Motor neuron (in vitro differentiated cells): ENCODE results near the gene R3HDML. TPM values are rescaled to one million over a fixed set of nuclear protein-coding genes. Genes with fewer than 3 reads are reported as not detected.
A peak's percentile ranks its signal among the peaks of the same experiment; 100 is the strongest.
"Not testable (repeated sequence)": the region's sequence is repeated elsewhere in the genome, so short reads cannot be mapped to it uniquely, and the experiment has no call there.

ENCODE experiments used
- ATAC-seq, 8 experiments: fragments of 200-7000 bp; cut with Tn5 transposase; replicated peaks in 6 of 8; 2 replicates each; pipeline ENCODE4 v1.8.0; 2021; ENCODE audit warnings: mild to moderate bottlenecking in 8 of 8, moderate library complexity in 8 of 8
- H3K27ac ChIP-seq, 2 donors: fragments of 250-450 bp; sonication (Bioruptor Pico); 2 replicates each; pipeline ENCODE4 v1.9.0; 2021; ENCODE audit warnings: antibody characterized with exemption in 2 of 2, mild to moderate bottlenecking in 2 of 2, moderate library complexity in 1 of 2
- H3K4me1 ChIP-seq, 2 donors: fragments of 250-450 bp; sonication (Bioruptor Pico); replicated peaks in 1 of 2; 2 replicates each; pipeline ENCODE4 v1.6.1; 2021; ENCODE audit warnings: antibody characterized with exemption in 2 of 2, mild to moderate bottlenecking in 2 of 2, moderate library complexity in 1 of 2
- H3K4me3 ChIP-seq, 5 donors: fragments of 250-450 bp; sonication (Bioruptor Pico); 2 replicates each; pipeline ENCODE4 v1.9.0; 2021; ENCODE audit warnings: antibody characterized with exemption in 5 of 5, mild to moderate bottlenecking in 5 of 5, moderate library complexity in 4 of 5
- WGBS, 10 experiments: fragments of 450-650 bp; shearing (Covaris generic); methylation state at CpG; one replicate each; pipeline ENCODE4 v1.0.0; 2022; 5-methylcytosine and 5-hydroxymethylcytosine counted together
- in situ Hi-C, 9 experiments: fragments of 400-800 bp; cut with MboI; loops; one replicate each; pipeline ENCODE4 v1.15.0; 2021; ENCODE audit warnings: low sequenced_read_pairs in 9 of 9, low pct_unique_long_range_greater_than_20kb in 2 of 9; ENCODE audit not compliant: unreplicated experiment in 9 of 9
- total RNA-seq, 8 experiments: library from RNA; unstranded; fragments of 300-600 nt; gene quantifications; 2 replicates each; pipeline versions ENCODE4 v1.2.3 to v1.2.4, GENCODE V29; 2022

Gene R3HDML
- total RNA-seq, 8 experiments from 2014 or later, result not detected

DNA sequence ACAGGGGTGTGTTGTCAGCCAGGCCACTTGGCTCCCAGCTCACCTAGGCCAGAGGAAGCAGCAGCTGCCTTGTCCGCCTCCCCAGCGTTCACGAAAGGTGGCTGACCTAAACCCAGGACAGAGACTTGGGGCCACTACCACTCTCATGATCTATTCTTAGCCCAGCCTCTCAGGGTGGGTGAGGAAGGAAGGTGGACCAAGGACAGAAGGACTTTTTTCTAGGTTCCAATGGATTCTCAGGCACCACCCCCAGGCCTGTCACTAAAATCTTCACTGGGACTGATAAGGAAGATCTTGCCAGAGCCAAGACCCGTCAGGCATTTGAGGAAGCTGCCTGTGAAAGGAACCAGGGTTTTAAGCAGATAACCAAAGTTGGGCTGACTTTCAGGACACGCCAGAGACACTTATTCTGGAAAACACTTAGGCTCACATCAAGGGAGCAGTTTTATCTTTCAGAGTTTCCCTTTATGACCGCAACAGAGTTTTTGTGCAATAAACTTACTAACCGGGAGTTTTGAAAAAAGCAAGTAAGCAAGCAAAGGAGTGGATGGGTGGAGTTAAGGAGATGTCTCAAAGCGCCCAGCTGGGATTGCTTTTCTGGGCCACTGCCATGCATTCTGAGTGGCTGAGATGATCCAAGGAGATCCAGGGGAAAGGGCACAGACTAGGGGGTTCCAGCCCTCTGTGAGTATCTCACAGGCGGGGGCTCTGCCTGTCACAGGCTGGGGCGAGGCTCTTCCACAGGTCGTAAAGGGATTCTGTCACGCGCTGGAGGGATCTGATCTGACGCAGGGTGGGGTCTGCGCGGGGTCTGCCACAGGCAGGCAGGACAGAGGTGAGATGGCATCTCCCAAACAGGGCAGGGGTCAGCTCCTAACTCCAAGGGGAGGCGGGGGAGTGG lies 26.8 kb upstream of the R3HDML start:
- in situ Hi-C loops, result loop anchor here in 6 of 9 experiments (10.0 to 25.0 kb wide), 3 partner anchors 85 to 98 kb away; partner anchors contain the start of gene OSER1 (in 5 of the 6)
- Histone ChIP-seq H3K4me1 (peaks cover 6 to 7% of the 10 kb centered on the region in 2 donors), H3K4me3 (peak overlapping the region; percentile 58 to 88 (median 61)), H3K27ac (no peak overlapping the region)
- 6 to 71% (median 27%) methylated on average over 1 to 14 of the region's 17 CpGs; no CpG with 5 or more reads in 2 of the 10 experiments for WGBS, 10 experiments
- peak; percentile 23 to 62 (median 30) for ATAC-seq

DNA sequence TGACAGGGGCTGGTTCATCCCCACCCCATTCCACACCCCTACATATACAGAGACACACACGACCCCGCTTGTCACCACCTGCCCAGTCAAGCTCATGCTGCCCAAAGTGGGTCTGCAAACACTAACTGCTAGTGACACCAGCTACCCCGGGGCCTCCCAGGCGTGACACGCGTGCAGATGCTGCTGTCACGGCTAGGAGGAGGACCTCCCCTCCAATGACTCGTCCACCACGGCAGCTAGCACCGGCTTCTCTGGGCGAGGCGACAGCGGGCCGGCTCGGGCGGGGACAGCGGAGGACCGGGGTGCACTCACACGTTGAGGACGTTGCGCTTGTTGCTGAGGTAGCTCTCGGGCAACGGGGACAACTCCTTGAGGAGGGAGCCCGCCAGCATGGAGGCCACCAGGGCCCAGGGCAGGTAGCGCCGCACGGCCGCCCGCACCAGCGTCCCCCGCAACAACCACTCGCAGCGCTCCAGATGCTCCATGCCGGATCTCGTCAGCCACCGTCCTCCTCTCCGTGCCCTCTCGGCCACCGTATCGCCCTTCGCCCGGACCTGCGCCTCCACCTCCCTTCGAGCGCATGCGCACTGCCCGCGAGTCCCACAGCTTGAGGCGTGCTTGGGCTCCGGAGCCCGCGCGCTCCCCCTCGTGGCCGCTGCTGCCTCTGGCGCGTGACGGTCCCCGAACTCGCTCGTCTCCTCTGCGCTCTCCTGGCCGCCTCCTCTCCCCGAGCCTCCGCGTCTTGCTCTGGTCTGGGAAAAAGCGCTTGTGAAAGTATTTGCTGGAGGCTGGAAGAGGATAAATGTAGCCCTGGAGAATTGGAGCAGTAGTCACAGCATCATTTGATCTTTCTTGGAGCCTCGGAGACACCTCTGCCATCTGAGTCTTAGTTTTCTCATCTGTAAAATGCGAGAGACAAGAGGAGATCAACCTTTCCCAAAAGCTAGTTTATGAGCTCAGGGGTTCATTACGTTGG lies 25.9 kb upstream of the R3HDML start, which contains the start of gene FITM2:
Gene FITM2, minus strand, starts transcription at position 539 of the 976 bp plus-strand sequence. Its CDS starts 54 bp downstream, at position 485.
- Histone ChIP-seq H3K27ac (peak within 1 kb of the TSS; percentile 57 to 64), H3K4me1 (peaks cover 6 to 7% of the 10 kb centered on the region in 2 donors), H3K4me3 (peak within 1 kb of the TSS; percentile 58 to 88 (median 61))
- in situ Hi-C loops, result loop anchor here in 6 of 9 experiments (10.0 to 25.0 kb wide), 3 partner anchors 86 to 99 kb away; partner anchors contain the start of gene OSER1 (in 5 of the 6)
- WGBS, 10 experiments, result 0 to 13% (median 2%) methylated on average over 2 to 17 of the region's 70 CpGs; no CpG with 5 or more reads in 3 of the 10 experiments
- peak; percentile 87 to 96 (median 92) for ATAC-seq

GRCh38 chr20:44314870-44315269 lies 22.0 kb upstream of the R3HDML start:
- H3K4me3 ChIP-seq, result no peak overlapping the region
- H3K27ac ChIP-seq, result no peak overlapping the region
- H3K4me1 ChIP-seq, result peaks cover 3 to 5% of the 10 kb centered on the region in 2 donors
- in situ Hi-C loops, result loop anchor here in 6 of 9 experiments (10.0 to 25.0 kb wide), 3 partner anchors 90 to 103 kb away; partner anchors contain the start of gene OSER1 (in 5 of the 6)
- no peak for ATAC-seq

DNA sequence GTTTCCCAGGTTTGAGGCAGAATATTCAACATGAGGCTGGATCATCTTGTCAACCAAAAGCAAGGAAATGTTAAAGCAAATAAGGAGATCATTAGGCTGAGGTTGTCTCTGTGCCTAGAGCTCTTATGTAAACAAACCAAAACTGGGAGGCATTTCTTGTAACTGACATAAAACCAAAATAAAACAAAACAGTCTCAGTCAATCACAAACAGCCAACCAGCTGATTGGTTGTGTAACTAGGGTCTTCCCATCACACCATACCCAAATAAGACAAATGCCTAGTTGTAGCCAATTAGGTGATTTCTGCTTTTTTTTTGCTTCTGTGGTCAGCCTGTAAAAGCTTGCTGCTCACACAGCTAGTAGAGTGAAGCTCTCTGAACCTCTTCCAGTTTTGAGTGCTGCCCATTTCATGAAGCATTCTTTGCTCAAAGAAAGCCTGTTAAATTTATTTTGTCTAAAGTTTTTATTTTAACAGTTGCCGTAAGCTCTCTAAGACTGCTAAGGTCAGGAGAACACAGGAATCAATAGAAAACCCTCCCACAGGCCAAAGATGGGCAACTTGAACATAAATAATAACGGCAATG lies 16.9 kb upstream of the R3HDML start:
- in situ Hi-C loops, result loop anchor here in 6 of 9 experiments (10.0 to 25.0 kb wide), 3 partner anchors 95 to 108 kb away; partner anchors contain the start of gene OSER1 (in 5 of the 6)
- ATAC-seq, result no peak
- no peak overlapping the region for H3K4me3 ChIP-seq
- no peak overlapping the region for H3K27ac ChIP-seq
- 14 to 100% (median 96%) methylated on average over 1 to 2 of the region's 2 CpGs; no CpG with 5 or more reads in 1 of the 10 experiments for WGBS, 10 experiments
- H3K4me1 ChIP-seq, result no peaks in the 10 kb centered on the region

DNA sequence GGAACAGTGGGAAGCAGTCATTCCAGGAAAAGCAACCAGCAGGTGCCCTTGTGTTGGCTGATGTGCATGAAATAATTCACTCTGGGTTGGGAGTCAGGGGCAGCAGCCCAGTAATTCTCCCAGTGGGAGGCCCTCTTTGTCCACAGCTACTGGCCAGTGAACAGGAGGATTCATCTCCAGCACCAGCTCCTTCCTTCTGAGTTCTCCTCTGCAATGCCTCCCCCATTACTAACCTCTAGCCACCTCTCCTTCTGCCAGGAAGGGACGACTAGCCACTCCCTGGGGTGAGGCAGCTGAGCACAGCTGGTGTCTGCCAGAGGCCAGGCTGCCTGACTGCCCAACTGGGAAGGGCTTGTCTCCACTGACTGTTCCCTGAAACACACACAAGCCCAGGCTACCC lies 12.5 kb upstream of the R3HDML start:
- 0% methylated on average over 1 of the region's 1 CpG; no CpG with 5 or more reads in 9 of the 10 experiments for WGBS, 10 experiments
- H3K4me3 ChIP-seq, result no peak overlapping the region
- in situ Hi-C loops, result loop anchor here in 3 of 9 experiments (25.0 kb wide), 1 partner anchor 112 kb away; the partner anchor contains the start of gene OSER1 (in 3 of the 3)
- ATAC-seq, result peak in 4 of 8 experiments; percentile 17 to 98 (median 78)
- H3K27ac ChIP-seq, result no peak overlapping the region
- no peaks in the 10 kb centered on the region for H3K4me1 ChIP-seq

DNA sequence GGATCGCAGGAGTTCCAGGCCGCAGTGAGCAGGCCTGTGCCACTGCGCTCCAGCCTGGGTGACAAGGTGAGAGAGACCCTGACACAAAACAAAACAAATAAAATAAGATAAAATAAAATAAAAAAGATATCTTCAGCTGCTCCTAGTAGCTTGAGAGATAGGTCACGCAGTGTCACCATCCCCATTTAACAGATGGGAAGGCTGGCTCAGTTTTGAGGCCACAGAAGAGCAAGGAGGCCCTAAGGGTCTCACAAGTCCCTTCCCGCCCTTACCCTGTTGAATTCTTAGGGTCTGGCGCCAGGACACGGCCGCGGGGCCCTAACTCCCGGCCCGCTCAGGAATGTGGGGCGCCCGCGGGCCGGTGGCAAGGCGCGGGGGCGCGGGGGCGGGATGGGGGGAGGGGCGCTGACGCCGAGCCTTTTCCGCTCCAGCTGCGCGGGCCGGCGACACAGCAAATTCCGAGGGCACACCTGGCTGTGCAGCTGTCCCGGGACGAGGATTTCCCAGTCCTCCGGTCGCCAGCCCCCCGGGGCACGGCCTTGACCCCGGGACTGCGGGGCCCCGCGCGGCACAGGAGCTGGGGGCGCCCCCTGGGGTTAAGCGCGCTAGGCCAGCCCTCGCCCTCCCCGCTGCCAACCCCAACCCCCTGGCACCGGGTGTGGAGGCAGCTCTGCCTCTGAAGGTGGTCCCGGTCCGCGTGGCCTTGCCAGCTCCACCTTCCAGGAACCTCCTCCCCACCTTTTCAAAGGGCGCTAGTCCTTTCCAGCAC lies 10.3 kb upstream of the R3HDML start:
- in situ Hi-C loops, result no loop called here
- no peak overlapping the region for H3K27ac ChIP-seq
- H3K4me1 ChIP-seq, result no peaks in the 10 kb centered on the region
- H3K4me3 ChIP-seq, result no peak overlapping the region
- WGBS, 10 experiments, result 70 to 100% (median 100%) methylated on average over 1 to 5 of the region's 50 CpGs; no CpG with 5 or more reads in 1 of the 10 experiments
- ATAC-seq, result no peak

DNA sequence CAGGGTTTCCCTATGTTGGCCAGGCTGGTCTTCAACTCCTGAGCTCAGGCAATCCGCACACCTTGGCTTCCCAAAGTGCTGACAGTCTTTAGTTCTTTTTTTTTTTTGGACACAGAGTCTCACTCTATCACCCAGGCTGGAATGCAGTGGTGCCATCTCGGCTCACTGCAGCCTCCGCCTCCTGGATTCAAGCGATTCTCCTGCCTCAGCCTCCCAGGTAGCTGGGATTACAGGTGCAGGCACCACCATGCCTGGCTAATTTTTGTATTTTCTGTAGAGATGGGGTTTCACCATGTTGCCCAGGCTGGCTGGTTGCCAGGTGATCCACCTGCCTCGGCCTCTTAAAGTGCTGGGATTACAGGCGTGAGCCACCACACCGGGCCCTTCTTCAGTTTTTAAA lies 9.1 kb upstream of the R3HDML start:
- H3K4me3 ChIP-seq, in situ Hi-C loops, H3K4me1 ChIP-seq, ATAC-seq, H3K27ac ChIP-seq: not testable (repeated sequence)
- 73 to 100% (median 88%) methylated on average over 1 to 5 of the region's 7 CpGs; no CpG with 5 or more reads in 5 of the 10 experiments for WGBS, 10 experiments

DNA sequence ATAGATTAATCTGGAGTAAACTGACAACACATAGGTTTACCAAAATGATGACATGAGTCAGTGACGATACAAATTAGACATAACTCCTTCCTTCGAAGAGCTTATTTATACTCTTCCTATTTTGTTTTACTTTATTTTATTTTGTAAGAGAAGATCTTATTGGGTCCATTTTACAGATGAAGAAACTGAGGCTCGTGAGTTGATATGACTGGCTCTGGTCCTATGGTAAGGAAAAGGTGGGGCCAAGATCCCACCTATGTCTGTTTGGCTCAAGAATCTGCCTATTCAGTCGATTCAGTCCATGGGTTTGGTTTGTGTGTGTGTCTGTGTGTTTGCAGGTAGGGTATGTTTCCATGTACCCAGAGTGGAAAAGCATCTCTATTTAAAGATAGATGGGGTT lies 8.4 kb upstream of the R3HDML start:
- Histone ChIP-seq H3K27ac (no peak overlapping the region), H3K4me1 (no peaks in the 10 kb centered on the region), H3K4me3 (no peak overlapping the region)
- WGBS, 10 experiments, result 61 to 100% (median 86%) methylated on average over 1 to 4 of the region's 4 CpGs
- ATAC-seq, result no peak
- in situ Hi-C loops, result no loop called here

DNA sequence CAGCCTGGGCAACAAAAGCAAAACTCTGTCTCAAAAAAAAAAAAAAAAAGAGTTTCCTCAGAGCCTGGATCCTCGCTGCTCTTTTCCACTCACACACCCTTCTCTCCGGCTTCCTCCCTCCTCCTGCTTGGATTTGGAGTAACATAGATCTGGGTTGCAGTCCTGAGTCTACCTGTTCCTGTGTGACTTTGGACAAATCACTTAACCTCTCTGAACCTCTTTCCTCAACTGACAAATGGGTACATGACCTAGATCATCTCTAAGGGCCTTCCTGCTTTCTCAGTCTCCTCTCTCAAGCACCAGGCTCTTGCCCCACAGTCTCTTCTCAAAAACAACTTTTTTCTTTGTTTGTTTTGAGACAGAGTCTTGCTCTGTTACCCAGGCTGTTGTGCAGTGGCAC lies 5.6 kb upstream of the R3HDML start:
- no peak overlapping the region for H3K4me3 ChIP-seq
- ATAC-seq, result no peak
- H3K27ac ChIP-seq, result no peak overlapping the region
- no peaks in the 10 kb centered on the region for H3K4me1 ChIP-seq
- in situ Hi-C loops, result no loop called here
- WGBS, 10 experiments, result 49 to 100% (median 79%) methylated on average over 1 to 2 of the region's 2 CpGs; no CpG with 5 or more reads in 7 of the 10 experiments

DNA sequence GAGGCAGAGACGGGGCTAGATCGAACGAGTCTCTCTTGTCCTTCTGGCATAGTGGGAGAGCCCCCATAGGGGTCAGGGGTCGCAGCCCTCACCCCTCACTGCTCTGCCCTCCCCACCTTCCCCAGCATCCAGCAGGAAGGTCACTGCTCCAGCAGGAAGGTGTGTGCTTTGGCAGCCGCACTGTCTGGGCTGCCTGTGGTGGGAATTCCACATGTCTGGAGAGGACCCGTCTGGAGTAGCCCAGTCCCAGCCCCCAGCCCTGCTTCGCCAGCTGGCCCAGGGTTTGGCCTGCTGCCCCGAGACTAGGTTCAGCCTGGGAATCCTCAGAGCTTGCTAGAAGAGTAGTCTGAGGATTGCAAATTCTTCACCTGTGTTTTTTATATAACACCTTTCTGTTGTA lies 2.5 kb upstream of the R3HDML start:
- ATAC-seq, result no peak
- H3K27ac ChIP-seq, result no peak overlapping the region
- H3K4me1 ChIP-seq, result no peaks in the 10 kb centered on the region
- 0 to 90% (median 56%) methylated on average over 2 to 3 of the region's 8 CpGs; no CpG with 5 or more reads in 6 of the 10 experiments for WGBS, 10 experiments
- H3K4me3 ChIP-seq, result no peak overlapping the region
- in situ Hi-C loops, result no loop called here

DNA sequence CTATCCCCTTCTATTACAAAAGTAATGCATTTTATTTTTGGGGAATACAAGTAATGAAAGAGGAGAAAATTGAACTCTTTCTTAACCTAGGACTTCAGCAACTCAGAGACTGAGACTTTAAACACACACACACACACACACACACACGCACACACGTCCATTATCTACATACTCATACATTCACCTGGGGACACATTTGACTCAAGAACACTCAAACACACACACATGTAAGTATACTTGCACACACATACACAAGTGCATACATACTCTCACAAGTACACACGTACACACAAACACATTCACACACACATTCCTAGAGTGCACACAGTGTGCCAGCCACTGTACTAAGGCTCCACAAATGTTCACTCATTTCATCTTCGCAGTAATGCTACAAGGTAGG lies 2.1 kb upstream of the R3HDML start:
- in situ Hi-C loops, result no loop called here
- Histone ChIP-seq H3K4me1 (no peaks in the 10 kb centered on the region), H3K27ac (no peak overlapping the region), H3K4me3 (no peak overlapping the region)
- no peak for ATAC-seq
- WGBS, 10 experiments, result 50 to 100% (median 86%) methylated on average over 1 to 3 of the region's 4 CpGs; no CpG with 5 or more reads in 4 of the 10 experiments
